Smooth muscle cell (in vitro differentiated cells): ENCODE measurements around the gene PNKD. TPM values are rescaled to one million over a fixed set of nuclear protein-coding genes. Genes with fewer than 3 reads are reported as not detected.

Experiments
- DNase-seq: peaks from one replicate; lab custom pipeline; 2025; ENCODE audit not compliant: unreplicated experiment; lab: John Stamatoyannopoulos, UW
- H2AFZ ChIP-seq: fragments of 200-600 bp; sonication (generic); 2 replicates; pipeline ENCODE4 v1.6.0; 2016; ENCODE audit warnings: antibody characterized with exemption, low read depth, mild to moderate bottlenecking
- H3F3A ChIP-seq: fragments of 200-600 bp; sonication (generic); 2 replicates; pipeline ENCODE4 v1.6.0; 2017; ENCODE audit warnings: antibody characterized with exemption, low read depth
- H3K27ac ChIP-seq: fragments of 200-600 bp; sonication (generic); 2 replicates; pipeline ENCODE4 v1.5.1; 2016; ENCODE audit warnings: low read depth, mild to moderate bottlenecking
- H3K27me3 ChIP-seq: fragments of 200-600 bp; sonication (generic); 2 replicates; pipeline ENCODE4 v1.6.1; 2016; ENCODE audit warnings: low read depth, mild to moderate bottlenecking
- H3K36me3 ChIP-seq: fragments of 200-600 bp; sonication (generic); 2 replicates; pipeline ENCODE4 v1.5.1; 2016; ENCODE audit warnings: low read depth
- H3K4me1 ChIP-seq: fragments of 200-600 bp; sonication (generic); 2 replicates; pipeline ENCODE4 v1.5.1; 2016; ENCODE audit warnings: low read depth
- H3K4me2 ChIP-seq: fragments of 200-600 bp; sonication (generic); 2 replicates; pipeline ENCODE4 v1.6.0; 2016; ENCODE audit warnings: mild to moderate bottlenecking
- H3K4me3 ChIP-seq: fragments of 200-600 bp; sonication (generic); 2 replicates; pipeline ENCODE4 v1.5.1; 2016; ENCODE audit warnings: mild to moderate bottlenecking
- H3K79me2 ChIP-seq: fragments of 200-600 bp; sonication (generic); 2 replicates; pipeline ENCODE4 v1.6.0; 2016; ENCODE audit warnings: low read depth, mild to moderate bottlenecking
- H3K9ac ChIP-seq: fragments of 200-600 bp; sonication (generic); 2 replicates; pipeline ENCODE4 v1.6.0; 2016; ENCODE audit warnings: low read depth
- H3K9me3 ChIP-seq: fragments of 200-600 bp; sonication (generic); replicated peaks from 2 replicates; pipeline ENCODE4 v1.5.1; 2016; ENCODE audit warnings: low read depth
- H4K20me1 ChIP-seq: fragments of 200-600 bp; sonication (generic); 2 replicates; pipeline ENCODE4 v1.6.0; 2016; ENCODE audit warnings: low read depth
- WGBS: methylation state at CpG from one replicate; pipeline ENCODE4 v1.1.7; 2016; ENCODE audit warnings: low lambda C conversion rate; 5-methylcytosine and 5-hydroxymethylcytosine counted together
- polyA plus RNA-seq: library from polyadenylated mRNA; unstranded; fragments of >200 nt; fragmentation: Nextera tagmentation; extraction: Ambion mirVana; gene quantifications from 2 replicates; pipeline ENCODE4 v1.2.1, GENCODE V29; 2016
- total RNA-seq: library from RNA; depleted of rRNA; stranded (reverse); fragments of >200 nt; gene quantifications from 2 replicates; pipeline ENCODE4 v1.2.3, GENCODE V29; 2014
- TF ChIP-seq, protein P1 (sequence below): fragments of 200-600 bp; sonication (generic); IDR thresholded peaks from 2 replicates; pipeline ENCODE4 v1.5.1; 2017; ENCODE audit warnings: borderline replicate concordance, mild to moderate bottlenecking, antibody characterized with exemption; ENCODE audit not compliant: insufficient read depth, poor library complexity, severe bottlenecking

Gene PNKD, protein sequence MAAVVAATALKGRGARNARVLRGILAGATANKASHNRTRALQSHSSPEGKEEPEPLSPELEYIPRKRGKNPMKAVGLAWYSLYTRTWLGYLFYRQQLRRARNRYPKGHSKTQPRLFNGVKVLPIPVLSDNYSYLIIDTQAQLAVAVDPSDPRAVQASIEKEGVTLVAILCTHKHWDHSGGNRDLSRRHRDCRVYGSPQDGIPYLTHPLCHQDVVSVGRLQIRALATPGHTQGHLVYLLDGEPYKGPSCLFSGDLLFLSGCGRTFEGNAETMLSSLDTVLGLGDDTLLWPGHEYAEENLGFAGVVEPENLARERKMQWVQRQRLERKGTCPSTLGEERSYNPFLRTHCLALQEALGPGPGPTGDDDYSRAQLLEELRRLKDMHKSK
- total RNA-seq: 26.1 and 42.0 TPM in 2 replicates
- 109 and 126 TPM in 2 replicates for polyA plus RNA-seq

DNA sequence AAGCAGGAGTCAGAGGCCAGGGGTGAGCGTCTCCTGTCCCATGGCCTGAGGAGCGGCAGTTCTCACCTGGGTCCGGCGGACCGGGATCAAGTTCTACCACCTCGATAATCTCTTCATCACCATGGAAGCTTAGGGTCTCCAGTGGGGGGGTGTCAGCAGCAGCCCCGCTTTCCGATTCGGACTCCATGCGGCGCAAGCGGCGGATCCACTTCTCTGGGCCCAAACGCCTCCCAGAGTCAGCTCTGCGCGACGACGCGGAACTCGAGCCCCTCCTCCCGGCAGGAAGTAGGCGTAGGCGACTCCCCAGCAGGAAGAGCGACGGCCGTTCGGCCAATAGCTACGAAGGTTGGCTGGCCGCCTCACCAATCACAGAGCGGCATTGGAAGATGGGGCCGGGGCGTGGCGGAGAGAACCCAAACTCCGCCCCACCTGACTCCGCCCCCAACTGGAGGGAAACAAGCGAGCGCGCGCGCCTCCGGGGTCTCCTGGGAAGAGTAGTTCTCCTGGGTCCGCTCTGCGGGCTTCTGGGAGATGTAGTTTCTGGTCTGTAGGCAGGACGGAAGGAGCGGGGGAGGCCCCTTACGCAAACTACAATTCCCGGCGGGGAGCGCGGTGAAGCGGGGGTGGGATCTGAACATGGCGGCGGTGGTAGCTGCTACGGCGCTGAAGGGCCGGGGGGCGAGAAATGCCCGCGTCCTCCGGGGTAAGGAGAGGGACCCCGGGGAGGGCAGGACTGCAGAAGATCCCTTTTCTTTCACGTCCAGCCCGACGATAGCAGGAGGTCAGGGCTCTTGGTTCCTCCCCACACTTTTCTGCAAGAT is at the start of gene PNKD, which contains the start of gene AAMP:
TSS of gene PNKD (plus strand) at position 620 of the 821 bp plus-strand sequence. CDS start at position 637, 17 bp downstream.
TSS of gene AAMP (minus strand) at position 238 of the 821 bp plus-strand sequence. CDS start at position 187, 51 bp downstream.
- H4K20me1 ChIP-seq: peaks cover 6% of the 10 kb centered on the region
- peaks cover 6% of the 10 kb centered on the region for H3F3A ChIP-seq
- peak; percentile 99 for DNase-seq
- H3K9ac ChIP-seq: peak within 1 kb of the TSS; percentile 78
- H3K4me3 ChIP-seq: peak within 1 kb of the TSS; percentile 86
- H3K4me2 ChIP-seq: peak within 1 kb of the TSS; percentile 97
- H3K27ac ChIP-seq: peak within 1 kb of the TSS; percentile 45
- peaks cover 9% of the 10 kb centered on the region for H3K4me1 ChIP-seq
- under 1% methylated on average over 64 of the region's 64 CpGs for WGBS
- H3K79me2 ChIP-seq: peaks cover 33% of the 10 kb centered on the region
- H3K27me3 ChIP-seq: no peaks in the 10 kb centered on the region
- TF ChIP-seq, protein P1, sequence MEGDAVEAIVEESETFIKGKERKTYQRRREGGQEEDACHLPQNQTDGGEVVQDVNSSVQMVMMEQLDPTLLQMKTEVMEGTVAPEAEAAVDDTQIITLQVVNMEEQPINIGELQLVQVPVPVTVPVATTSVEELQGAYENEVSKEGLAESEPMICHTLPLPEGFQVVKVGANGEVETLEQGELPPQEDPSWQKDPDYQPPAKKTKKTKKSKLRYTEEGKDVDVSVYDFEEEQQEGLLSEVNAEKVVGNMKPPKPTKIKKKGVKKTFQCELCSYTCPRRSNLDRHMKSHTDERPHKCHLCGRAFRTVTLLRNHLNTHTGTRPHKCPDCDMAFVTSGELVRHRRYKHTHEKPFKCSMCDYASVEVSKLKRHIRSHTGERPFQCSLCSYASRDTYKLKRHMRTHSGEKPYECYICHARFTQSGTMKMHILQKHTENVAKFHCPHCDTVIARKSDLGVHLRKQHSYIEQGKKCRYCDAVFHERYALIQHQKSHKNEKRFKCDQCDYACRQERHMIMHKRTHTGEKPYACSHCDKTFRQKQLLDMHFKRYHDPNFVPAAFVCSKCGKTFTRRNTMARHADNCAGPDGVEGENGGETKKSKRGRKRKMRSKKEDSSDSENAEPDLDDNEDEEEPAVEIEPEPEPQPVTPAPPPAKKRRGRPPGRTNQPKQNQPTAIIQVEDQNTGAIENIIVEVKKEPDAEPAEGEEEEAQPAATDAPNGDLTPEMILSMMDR: no peak
- no peak within 1 kb of the TSS for H2AFZ ChIP-seq
- H3K36me3 ChIP-seq: no peaks in the 10 kb centered on the region
- no peaks in the 10 kb centered on the region for H3K9me3 ChIP-seq

DNA sequence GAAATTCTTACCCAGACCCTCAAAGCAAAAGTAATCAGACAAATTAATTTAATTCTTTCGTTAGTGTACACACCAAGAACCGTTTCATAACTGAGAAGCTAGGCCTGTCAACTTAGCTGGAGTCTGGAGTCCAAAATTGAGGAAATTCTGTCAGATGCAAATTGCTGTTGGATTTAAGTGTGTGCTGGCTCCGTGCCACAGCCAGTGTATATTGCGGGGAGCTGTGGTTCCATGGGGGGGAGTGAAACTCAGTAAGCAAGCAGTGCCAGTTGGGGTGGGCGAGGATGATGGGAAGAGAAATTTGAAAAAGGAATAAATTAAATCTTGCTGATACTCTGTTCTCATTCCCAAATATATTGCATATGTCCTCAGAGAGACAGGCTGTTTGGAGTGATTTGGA is 49.3 kb upstream of the PNKD start:
- Histone ChIP-seq H3K27me3 (no peaks in the 10 kb centered on the region), H4K20me1 (peaks cover 87% of the 10 kb centered on the region), H3K27ac (peak overlapping the region; percentile 97), H3F3A (peaks cover 45% of the 10 kb centered on the region), H3K9me3 (no peaks in the 10 kb centered on the region), H3K4me2 (peak overlapping the region; percentile 96), H3K4me1 (peaks cover 28% of the 10 kb centered on the region), H3K4me3 (no peak overlapping the region), H2AFZ (no peak overlapping the region), H3K79me2 (peaks cover 90% of the 10 kb centered on the region), H3K36me3 (peaks cover 7% of the 10 kb centered on the region), H3K9ac (no peak overlapping the region)
- TF ChIP-seq, protein P1: no peak
- no peak for DNase-seq
- 95% methylated on average over 5 of the region's 5 CpGs for WGBS

DNA sequence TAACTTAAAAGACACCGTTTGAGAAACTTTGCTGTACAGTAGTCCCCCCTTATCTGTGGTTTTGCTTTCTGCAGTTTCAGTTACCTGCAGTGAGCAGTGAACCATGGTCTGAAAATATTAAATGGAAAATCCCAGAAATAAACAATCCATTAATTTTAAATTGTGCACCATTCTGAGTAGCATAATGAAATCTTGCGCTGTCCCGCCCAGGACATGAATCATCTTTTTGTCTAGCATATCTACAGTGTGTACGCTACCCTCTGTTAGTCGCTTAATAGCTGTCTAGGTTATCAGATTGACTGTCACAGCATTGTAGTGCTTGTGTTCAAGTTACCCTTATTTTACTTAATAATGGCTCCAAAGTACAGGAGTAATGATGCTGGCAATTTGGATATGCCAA is 47.3 kb upstream of the PNKD start:
- Histone ChIP-seq H3K4me3 (no peak overlapping the region), H3K9ac (no peak overlapping the region), H4K20me1 (peaks cover 99% of the 10 kb centered on the region), H3F3A (peaks cover 55% of the 10 kb centered on the region), H3K4me2 (peak overlapping the region; percentile 96), H3K79me2 (peaks cover 98% of the 10 kb centered on the region), H3K36me3 (peaks cover 7% of the 10 kb centered on the region), H3K4me1 (peaks cover 28% of the 10 kb centered on the region), H2AFZ (no peak overlapping the region), H3K27me3 (no peaks in the 10 kb centered on the region), H3K9me3 (no peaks in the 10 kb centered on the region), H3K27ac (peak overlapping the region; percentile 72)
- TF ChIP-seq, protein P1: no peak
- no peak for DNase-seq
- WGBS: 64% methylated on average over 5 of the region's 5 CpGs
